Uterus (tissue), 2 donors: Measurements from ENCODE around the gene SUPT5H.

Source experiments
- POLR2A ChIP-seq, 2 donors: fragments of 450-650 bp; IDR thresholded peaks; one replicate each; pipeline ENCODE4 v1.6.1; 2016; ENCODE audit warnings: antibody characterized with exemption in 2 of 2, mild to moderate bottlenecking in 1 of 2, moderate library complexity in 1 of 2
- TF ChIP-seq, protein P1 (sequence below), 4 experiments: fragments of 200-600 bp in 2 of 4; fragments of 450-650 bp in 2 of 4; sonication (generic) in 2 of 4; IDR thresholded peaks; one replicate each; pipeline ENCODE4 v1.5.1; 2016 to 2019; ENCODE audit warnings: antibody characterized with exemption in 4 of 4, mild to moderate bottlenecking in 2 of 4, moderate library complexity in 1 of 4

GRCh38 chr19:39517432-39517831 lies 72.0 kb downstream of the SUPT5H start:
- TF ChIP-seq, protein P1, sequence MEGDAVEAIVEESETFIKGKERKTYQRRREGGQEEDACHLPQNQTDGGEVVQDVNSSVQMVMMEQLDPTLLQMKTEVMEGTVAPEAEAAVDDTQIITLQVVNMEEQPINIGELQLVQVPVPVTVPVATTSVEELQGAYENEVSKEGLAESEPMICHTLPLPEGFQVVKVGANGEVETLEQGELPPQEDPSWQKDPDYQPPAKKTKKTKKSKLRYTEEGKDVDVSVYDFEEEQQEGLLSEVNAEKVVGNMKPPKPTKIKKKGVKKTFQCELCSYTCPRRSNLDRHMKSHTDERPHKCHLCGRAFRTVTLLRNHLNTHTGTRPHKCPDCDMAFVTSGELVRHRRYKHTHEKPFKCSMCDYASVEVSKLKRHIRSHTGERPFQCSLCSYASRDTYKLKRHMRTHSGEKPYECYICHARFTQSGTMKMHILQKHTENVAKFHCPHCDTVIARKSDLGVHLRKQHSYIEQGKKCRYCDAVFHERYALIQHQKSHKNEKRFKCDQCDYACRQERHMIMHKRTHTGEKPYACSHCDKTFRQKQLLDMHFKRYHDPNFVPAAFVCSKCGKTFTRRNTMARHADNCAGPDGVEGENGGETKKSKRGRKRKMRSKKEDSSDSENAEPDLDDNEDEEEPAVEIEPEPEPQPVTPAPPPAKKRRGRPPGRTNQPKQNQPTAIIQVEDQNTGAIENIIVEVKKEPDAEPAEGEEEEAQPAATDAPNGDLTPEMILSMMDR (IDR thresholded peaks at IDR 0.05) = no peak
- TF ChIP-seq POLR2A (IDR thresholded peaks at IDR 0.05) = no peak
